ENCODE measurements around the gene MAP3K7CL.
"Not testable (repeated sequence)": the region's sequence is repeated elsewhere in the genome, so short reads cannot be mapped to it uniquely, and the experiment has no call there.

The MAP3K7CL gene

DNA sequence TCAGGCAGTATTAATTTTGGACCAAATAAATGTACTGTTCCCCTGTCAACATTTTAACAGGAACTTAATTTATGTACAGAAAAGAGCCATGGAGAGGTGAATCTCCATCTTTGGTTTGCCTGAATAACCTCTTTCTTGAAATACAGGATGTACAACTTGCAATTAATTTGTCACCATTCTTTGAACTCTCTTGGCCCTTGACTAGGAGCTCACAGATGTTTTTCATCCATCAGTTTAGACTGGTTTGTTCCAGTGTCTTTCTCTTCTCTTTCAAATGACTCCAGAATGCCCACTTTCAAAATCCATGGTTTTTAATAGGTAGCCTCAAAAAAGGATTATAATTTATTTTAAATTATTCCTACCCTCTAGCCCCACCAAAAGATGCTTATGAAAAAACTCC lies 5.0 kb downstream of the MAP3K7CL start:
- DNase-seq, result no peak

GRCh38 chr21:29136033-29136432 lies 5.6 kb downstream of the MAP3K7CL start:
- no peak for DNase-seq

GRCh38 chr21:29144736-29145353 lies 14.4 kb downstream of the MAP3K7CL start:
- DNase-seq, result no peak

- DNase-seq, result no peak
Observed at GRCh38 chr21:29145354-29145782, 14.9 kb downstream of the MAP3K7CL start.

DNA sequence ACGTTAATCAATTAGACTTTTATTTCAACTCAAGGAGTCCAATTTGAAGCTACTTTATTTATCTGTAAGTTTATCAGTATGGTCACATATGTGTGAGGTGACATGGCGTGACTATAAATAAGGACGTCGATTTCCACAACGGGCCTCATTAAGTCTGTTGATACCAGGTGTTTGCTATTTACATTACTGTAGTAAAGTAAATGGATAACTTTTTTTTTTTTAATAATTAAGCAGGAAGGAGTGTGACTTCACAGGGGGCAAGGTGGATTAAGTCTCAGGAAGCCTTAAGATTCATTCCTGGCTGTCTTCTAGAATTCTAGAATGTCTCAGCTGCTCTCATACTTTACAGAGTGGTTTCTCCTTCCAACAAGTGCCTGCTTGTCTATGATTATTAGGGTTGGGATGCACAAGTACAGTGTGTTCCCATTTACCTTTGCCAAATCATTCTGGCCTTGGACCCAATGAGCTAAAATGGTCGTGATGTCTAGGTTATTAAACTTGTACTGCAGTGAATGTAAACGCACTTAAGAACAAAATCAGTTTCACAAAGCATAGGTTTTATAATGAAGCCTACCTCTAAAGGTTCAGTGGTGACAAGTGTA lies 15.5 kb downstream of the MAP3K7CL start:
- no peak for DNase-seq

DNA sequence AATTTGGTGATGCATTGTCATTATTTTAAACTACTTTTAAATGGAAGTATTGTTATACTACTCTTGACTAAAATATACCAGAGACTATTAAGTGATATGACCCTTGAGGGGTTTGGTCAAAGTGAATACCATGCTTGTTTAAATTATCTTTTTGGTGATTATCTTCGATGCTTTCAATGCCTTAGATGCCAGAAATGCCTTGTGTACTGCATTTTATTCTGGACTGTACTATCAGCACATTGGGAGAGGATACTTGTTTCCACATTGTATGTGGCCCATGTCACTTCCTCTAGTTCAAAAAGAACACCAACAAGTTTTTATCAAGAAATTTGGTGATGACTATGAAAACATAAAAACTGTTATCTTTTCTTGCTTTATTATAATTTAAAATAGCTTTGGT lies 16.3 kb downstream of the MAP3K7CL start:
- DNase-seq, result no peak

DNA sequence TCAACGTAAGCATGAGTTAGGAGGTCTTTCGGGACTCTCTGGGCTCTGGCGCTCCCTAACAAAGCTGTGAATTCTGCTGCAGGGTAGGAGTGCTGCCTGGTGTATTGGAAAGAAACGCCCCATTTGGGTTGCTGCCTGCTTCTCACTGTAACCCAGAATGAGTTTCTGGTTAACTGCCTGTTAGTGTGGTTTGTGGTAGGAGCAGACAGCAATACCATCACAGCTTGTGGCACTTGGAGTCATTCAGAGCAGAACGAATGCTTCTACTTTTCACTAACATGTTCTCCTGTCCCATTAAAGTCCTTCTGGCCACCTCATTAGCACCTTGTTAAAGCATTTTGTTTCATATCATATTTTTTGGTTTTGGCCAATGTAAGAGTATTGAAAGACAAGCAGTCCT lies 18.1 kb downstream of the MAP3K7CL start:
- no peak for DNase-seq

GRCh38 chr21:29149808-29150425 lies 19.5 kb downstream of the MAP3K7CL start:
- no peak for DNase-seq

DNA sequence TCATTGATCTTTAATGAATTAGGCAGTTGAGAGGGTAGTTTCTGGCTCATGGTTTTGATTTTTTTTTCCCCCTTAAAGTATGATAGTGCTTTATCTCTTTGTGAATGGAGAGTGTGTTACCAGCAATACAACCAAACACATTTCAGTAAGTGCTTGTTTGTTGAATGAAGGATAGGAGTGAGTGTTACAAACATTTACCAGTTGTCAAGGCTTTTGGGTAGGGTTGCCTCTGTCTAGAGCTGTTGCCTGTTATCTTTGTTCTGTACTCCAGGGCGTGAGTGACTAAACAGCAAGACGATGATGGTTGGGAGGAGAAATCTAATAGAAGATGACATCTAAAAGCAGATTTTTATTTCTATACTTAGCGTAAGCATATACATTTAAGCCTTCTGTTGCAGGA lies 21.5 kb downstream of the MAP3K7CL start:
- DNase-seq, result no peak

- no peak for DNase-seq
Observed at GRCh38 chr21:29152916-29153315, 22.5 kb downstream of the MAP3K7CL start.

DNA sequence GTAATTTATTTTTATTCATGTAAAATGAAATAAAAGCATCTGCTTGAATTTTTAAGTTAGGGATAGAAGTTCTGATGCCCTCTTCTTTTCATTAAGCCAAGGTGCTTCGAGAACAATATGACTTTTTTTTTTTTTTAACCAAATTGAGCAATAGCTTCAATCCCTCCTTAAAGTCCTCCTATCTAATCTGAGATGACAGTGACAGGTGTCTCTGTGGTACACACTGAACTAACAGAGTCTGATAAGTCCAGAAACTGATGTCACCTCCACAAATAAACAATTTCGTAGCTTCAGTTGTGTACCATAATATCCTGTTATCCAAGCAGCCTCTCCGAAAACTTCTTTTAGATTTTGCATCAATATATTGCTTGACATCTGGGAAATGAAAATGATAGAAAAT lies 23.8 kb downstream of the MAP3K7CL start:
- no peak for DNase-seq

DNA sequence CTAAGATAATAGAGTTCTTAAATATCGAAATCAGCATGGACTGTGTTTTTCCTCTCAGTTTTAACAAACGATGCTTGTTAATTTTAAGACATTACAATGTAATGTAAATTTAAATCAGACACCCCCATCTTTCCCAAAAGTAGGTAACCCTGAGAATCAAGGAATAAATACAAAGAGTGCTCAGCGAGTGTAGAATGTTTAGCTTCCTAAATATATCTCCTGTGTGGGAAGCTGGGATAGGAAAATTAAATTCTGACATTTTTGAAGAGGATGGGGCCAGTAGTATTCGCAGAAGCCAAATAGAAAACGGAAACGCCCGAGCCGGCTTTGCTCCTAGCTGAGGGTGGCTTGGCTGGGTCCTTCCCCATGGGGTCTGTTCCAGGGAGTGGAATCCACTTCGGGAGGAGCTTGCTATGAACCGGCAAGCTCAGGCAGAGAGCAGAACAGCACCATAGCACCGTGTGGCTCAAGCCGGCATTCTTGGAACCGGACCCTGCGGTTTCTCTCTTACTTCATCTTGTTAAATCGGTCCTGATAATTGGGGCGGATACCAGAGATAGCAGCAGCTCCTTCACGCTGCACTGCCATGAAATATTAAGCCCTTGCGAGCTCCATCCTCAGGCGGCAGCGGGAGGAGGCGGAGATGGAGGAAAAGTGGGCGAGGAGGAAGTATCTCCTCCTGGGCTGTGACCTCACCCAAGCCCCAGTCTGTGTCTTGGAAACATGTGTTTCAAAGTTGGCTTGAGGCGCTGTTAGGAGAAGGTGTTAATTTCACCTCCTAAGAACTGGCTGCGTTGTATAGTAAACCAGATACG lies 24.9 kb downstream of the MAP3K7CL start:
- no peak for DNase-seq

DNA sequence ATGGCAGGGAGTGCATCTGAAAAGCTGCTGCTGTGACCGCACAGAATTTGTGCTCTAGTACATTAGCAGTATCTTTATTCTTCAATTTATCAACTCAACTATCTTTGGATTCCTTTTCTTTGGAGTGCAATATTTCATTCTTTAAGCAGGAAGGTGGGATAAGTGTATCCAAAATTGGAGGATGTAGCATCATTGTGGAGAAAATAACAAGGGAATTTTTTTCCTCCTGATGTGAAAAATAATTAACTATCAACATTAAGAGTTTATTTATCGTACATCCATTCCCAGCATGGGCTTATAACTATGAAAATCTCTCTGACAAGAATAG lies 25.5 kb downstream of the MAP3K7CL start:
- no peak for DNase-seq

DNA sequence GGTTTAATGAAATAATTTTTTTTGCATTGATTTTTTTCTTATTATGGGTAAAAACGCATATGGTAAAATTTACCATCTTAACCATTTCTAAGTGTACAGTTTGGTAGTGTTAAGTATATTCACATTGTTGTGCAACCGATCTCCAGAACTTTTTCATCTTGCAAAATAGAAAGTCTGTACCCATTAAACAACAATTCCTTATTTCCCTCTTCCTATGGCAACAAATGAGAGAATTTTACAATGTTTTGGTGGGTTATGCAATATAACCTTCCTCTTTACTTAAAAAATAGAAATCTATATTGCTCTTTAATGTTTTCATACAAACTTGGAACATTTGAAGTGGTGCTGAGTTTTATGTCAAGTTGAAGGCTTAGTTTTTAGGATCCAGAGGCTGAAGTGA lies 26.6 kb downstream of the MAP3K7CL start:
- no peak for DNase-seq

GRCh38 chr21:29159842-29160241 lies 29.4 kb downstream of the MAP3K7CL start:
- DNase-seq, result no peak

GRCh38 chr21:29162825-29163224 lies 32.4 kb downstream of the MAP3K7CL start:
- not testable (repeated sequence) for DNase-seq

- DNase-seq, result no peak
Observed at GRCh38 chr21:29163341-29164115, 33.1 kb downstream of the MAP3K7CL start.

DNA sequence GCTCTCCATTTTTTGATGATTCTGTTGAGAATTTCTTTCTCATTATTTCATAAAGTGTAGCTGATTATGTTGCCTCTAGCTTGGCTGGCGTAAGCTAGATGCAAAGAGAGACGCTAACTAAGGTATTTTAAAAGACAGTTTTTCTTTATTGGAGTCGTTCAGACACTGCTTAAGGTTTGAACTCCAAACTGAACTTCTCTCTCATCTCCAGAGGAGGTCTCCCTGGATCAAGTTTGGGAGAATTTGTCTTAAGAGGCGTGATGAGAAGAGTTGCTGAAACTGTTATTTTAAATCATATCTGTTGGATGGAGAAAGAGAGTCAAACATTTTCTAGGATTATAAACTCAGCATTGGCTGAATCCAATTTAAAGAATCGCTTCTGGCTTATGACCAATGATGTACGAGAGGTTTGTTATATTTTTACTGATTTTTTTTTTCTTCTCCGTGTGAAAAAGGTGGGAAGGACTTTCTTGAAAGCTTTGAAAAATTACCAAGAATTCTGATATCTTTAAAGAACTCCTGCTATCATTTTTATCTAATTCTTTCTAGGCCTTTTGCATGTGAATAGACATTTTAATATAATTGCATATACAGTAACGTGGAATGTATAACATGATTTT lies 34.0 kb downstream of the MAP3K7CL start:
- no peak for DNase-seq

DNA sequence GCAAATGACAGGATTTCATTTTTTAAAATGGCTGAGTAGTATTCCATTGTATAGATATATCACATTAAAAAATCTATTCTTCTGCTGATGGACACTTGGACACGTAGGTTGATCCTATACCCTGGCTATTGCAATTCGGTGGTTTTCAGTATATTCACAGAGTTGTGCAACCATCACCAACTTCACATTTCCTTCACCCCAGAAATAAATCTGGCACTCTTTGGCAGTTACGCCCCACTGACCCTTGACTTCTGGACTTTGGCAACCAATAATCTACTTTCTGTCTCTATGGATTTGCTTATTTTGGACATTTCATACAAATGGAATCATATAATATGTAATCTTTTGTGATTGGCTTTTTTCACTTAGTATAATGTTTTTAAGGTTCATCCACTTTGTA lies 35.9 kb downstream of the MAP3K7CL start:
- DNase-seq, result no peak

GRCh38 chr21:29166853-29167252 lies 36.4 kb downstream of the MAP3K7CL start:
- no peak for DNase-seq

DNA sequence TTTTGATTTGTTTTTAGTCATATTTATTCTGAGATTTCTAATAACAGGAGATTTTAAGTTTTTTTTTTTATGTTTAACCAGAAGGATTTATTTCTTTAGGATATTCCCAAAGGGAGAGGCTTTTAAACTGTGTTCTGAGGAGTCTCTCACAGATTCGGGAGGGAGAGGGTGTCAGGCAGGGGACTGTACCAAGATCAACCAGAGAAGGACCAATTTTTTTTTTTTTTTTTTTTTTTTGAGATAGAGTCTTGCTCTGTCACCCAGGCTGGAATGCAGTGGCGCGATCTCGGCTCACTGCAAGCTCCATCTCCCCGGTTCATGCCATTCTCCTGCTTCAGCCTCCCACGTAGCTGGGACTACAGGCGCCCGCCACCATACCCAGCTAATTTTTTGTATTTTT lies 37.0 kb downstream of the MAP3K7CL start:
- not testable (repeated sequence) for DNase-seq

- DNase-seq, result no peak
Observed at GRCh38 chr21:29168891-29169315, 38.5 kb downstream of the MAP3K7CL start.

DNA sequence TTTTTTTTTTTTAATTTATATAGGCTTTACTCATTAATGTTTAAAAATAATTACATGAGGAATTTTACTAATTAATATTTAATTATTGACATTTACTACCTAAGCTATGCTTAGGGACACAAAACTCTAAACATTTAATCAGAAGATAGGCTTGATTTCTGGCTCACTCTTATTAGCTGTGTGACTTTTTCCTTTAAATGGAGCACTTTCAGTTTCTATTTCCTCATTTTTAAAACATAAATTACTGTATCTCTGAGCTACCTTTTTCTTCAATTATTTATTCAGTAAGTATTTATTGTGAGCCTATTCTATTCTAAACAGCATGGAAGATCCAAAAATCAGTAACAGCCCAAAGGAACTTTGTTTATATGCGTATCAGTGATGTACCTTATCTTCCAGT lies 40.5 kb downstream of the MAP3K7CL start:
- no peak for DNase-seq

All from NCI-H2081 treated with DMSO at 0.1 percent for 48 hours (cell line).